D721Med (cell line): Measurements from ENCODE around the gene CREBL2.

Experiments
- DNase-seq: peaks from one replicate; pipeline ENCODE4 v3.0.0; 2011; ENCODE audit warnings: low spot score; ENCODE audit not compliant: insufficient read length
- FAIRE-seq: peaks from 2 replicates; lab custom pipeline; 2011; peaks lifted over from hg19 to GRCh38; lab: Jason Lieb, UNC
- CTCF ChIP-seq: IDR thresholded peaks from 2 replicates; pipeline ENCODE4 v1.5.1; 2012; ENCODE audit warnings: mild to moderate bottlenecking, control low read depth; ENCODE audit not compliant: insufficient read depth; ENCODE audit errors: missing control alignments

CREBL2 gene

GRCh38 chr12:12691549-12691948, 79.9 kb downstream of the CREBL2 start:
- FAIRE-seq (no peak), DNase-seq (no peak)
- no peak for TF ChIP-seq CTCF

- no peak for TF ChIP-seq CTCF
- DNase-seq (no peak), FAIRE-seq (no peak)
These were observed 81.5 kb downstream of the CREBL2 start for GRCh38 chr12:12693111-12693671.
